Islet precursor cell (in vitro differentiated cells): Measurements from ENCODE around the gene PDE9A.

Experiments
- DNase-seq: peaks from one replicate; pipeline ENCODE4 v3.0.0-alpha.2; 2018

PDE9A gene

GRCh38 chr21:42644223-42645208 lies 8.9 kb upstream of the PDE9A start:
- no peak for DNase-seq

- DNase-seq, result no peak
Measured at GRCh38 chr21:42645211-42646075, 8.0 kb upstream of the PDE9A start.

GRCh38 chr21:42646076-42646825 lies 7.2 kb upstream of the PDE9A start:
- DNase-seq, result no peak

GRCh38 chr21:42646836-42647235 lies 6.6 kb upstream of the PDE9A start:
- DNase-seq, result no peak

GRCh38 chr21:42648606-42649005 lies 4.8 kb upstream of the PDE9A start:
- DNase-seq, result no peak

GRCh38 chr21:42649122-42650032 lies 4.0 kb upstream of the PDE9A start:
- no peak for DNase-seq

GRCh38 chr21:42650033-42650370 lies 3.4 kb upstream of the PDE9A start:
- DNase-seq, result no peak

- DNase-seq, result no peak
Measured at GRCh38 chr21:42650441-42651421, 2.7 kb upstream of the PDE9A start.

GRCh38 chr21:42651515-42652401 lies 1.7 kb upstream of the PDE9A start:
- no peak for DNase-seq

GRCh38 chr21:42652527-42653230 lies 742 bp upstream of the PDE9A start:
- peak; percentile 92 for DNase-seq

GRCh38 chr21:42654179-42654912 lies 925 bp downstream of the PDE9A start:
- peak; percentile 70 for DNase-seq

- DNase-seq, result no peak
Measured at GRCh38 chr21:42654913-42655795, 1.7 kb downstream of the PDE9A start.

GRCh38 chr21:42655796-42656770 lies 2.7 kb downstream of the PDE9A start:
- no peak for DNase-seq

GRCh38 chr21:42656872-42657271 lies 3.5 kb downstream of the PDE9A start:
- no peak for DNase-seq

- no peak for DNase-seq
Measured at GRCh38 chr21:42657676-42658319, 4.4 kb downstream of the PDE9A start.
